ENCODE measurements around the gene OTOF. TPM values are rescaled to one million over a fixed set of nuclear protein-coding genes. Genes with fewer than 3 reads are reported as not detected.
"Not testable (repeated sequence)": the region's sequence is repeated elsewhere in the genome, so short reads cannot be mapped to it uniquely, and the experiment has no call there.

The OTOF gene
- total RNA-seq, 1 donor from 2014 or later, result not detected

- Histone ChIP-seq H3K4me3 (ENCODE audit: low read depth, low read length) (no peak overlapping the region), H3K27me3 (ENCODE audit: control insufficient read depth, insufficient read depth, low read length) (no peaks in the 10 kb centered on the region), H3K36me3 (ENCODE audit: control insufficient read depth, insufficient read depth, low read length) (no peaks in the 10 kb centered on the region)
- no peak for DNase-seq (ENCODE audit: low read depth)
- no peak for TF ChIP-seq CTCF (IDR thresholded peaks at IDR 0.05; ENCODE audit: insufficient read depth, low read length, poor library complexity, severe bottlenecking)
These were observed 7.2 kb downstream of the OTOF start for GRCh38 chr2:26470601-26471260.

- H3K27me3 ChIP-seq (ENCODE audit: control insufficient read depth, insufficient read depth, low read length), result no peaks in the 10 kb centered on the region
- no peak overlapping the region for H3K4me3 ChIP-seq (ENCODE audit: low read depth, low read length)
- no peak for DNase-seq (ENCODE audit: low read depth)
- no peak for TF ChIP-seq CTCF (IDR thresholded peaks at IDR 0.05; ENCODE audit: insufficient read depth, low read length, poor library complexity, severe bottlenecking)
- no peaks in the 10 kb centered on the region for H3K36me3 ChIP-seq (ENCODE audit: control insufficient read depth, insufficient read depth, low read length)
These were observed 8.0 kb downstream of the OTOF start for GRCh38 chr2:26469955-26470354.

GRCh38 chr2:26469092-26469710 is 8.7 kb downstream of the OTOF start:
- H3K27me3 ChIP-seq (ENCODE audit: control insufficient read depth, insufficient read depth, low read length), result no peaks in the 10 kb centered on the region
- TF ChIP-seq CTCF (IDR thresholded peaks at IDR 0.05; ENCODE audit: insufficient read depth, low read length, poor library complexity, severe bottlenecking), result peak; percentile 85
- DNase-seq (ENCODE audit: low read depth), result peak; percentile 21
- no peaks in the 10 kb centered on the region for H3K36me3 ChIP-seq (ENCODE audit: control insufficient read depth, insufficient read depth, low read length)
- H3K4me3 ChIP-seq (ENCODE audit: low read depth, low read length), result no peak overlapping the region

- DNase-seq (ENCODE audit: low read depth); H3K27me3 ChIP-seq (ENCODE audit: control insufficient read depth, insufficient read depth, low read length): not testable (repeated sequence)
These were observed 9.4 kb downstream of the OTOF start for GRCh38 chr2:26468544-26468943.

GRCh38 chr2:26466662-26467310 is 11.1 kb downstream of the OTOF start:
- H3K4me3 ChIP-seq (ENCODE audit: low read depth, low read length), result no peak overlapping the region
- no peaks in the 10 kb centered on the region for H3K27me3 ChIP-seq (ENCODE audit: control insufficient read depth, insufficient read depth, low read length)
- DNase-seq (ENCODE audit: low read depth), result no peak
- no peaks in the 10 kb centered on the region for H3K36me3 ChIP-seq (ENCODE audit: control insufficient read depth, insufficient read depth, low read length)
- TF ChIP-seq CTCF (IDR thresholded peaks at IDR 0.05; ENCODE audit: insufficient read depth, low read length, poor library complexity, severe bottlenecking), result no peak

More at GRCh38 chr2:26468544-26468943, 9.4 kb downstream of the OTOF start:
- H3K36me3 ChIP-seq (ENCODE audit: control insufficient read depth, insufficient read depth, low read length); H3K4me3 ChIP-seq (ENCODE audit: low read depth, low read length): not testable (repeated sequence)

- Histone ChIP-seq H3K27me3 (ENCODE audit: control insufficient read depth, insufficient read depth, low read length) (no peaks in the 10 kb centered on the region), H3K4me3 (ENCODE audit: low read depth, low read length) (no peak overlapping the region), H3K36me3 (ENCODE audit: control insufficient read depth, insufficient read depth, low read length) (no peaks in the 10 kb centered on the region)
- TF ChIP-seq CTCF (IDR thresholded peaks at IDR 0.05; ENCODE audit: insufficient read depth, low read length, poor library complexity, severe bottlenecking), result no peak
- no peak for DNase-seq (ENCODE audit: low read depth)
These were observed 11.9 kb downstream of the OTOF start for GRCh38 chr2:26465981-26466471.

Data from kidney epithelial cell (primary cell).